Ectodermal cell (in vitro differentiated cells): Measurements from ENCODE around the gene TFAP2B. TPM values are rescaled to one million over a fixed set of nuclear protein-coding genes. Genes with fewer than 3 reads are reported as not detected.

Source experiments
- H3K27ac ChIP-seq: 2 replicates; pipeline ENCODE4 v1.7.0; 2013; ENCODE audit warnings: mild to moderate bottlenecking, low read depth, low read length; ENCODE audit not compliant: insufficient read depth, poor library complexity, severe bottlenecking
- H3K27me3 ChIP-seq: 2 replicates; pipeline ENCODE4 v1.7.0; 2013; ENCODE audit warnings: mild to moderate bottlenecking, low read length; ENCODE audit not compliant: insufficient read depth, control insufficient read depth, poor library complexity, severe bottlenecking
- H3K36me3 ChIP-seq: one replicate; pipeline ENCODE4 v1.7.0; 2013; ENCODE audit warnings: low read length; ENCODE audit not compliant: control insufficient read depth, insufficient read depth
- H3K4me1 ChIP-seq: one replicate; pipeline ENCODE4 v1.7.0; 2013; ENCODE audit warnings: low read length; ENCODE audit not compliant: control insufficient read depth, insufficient read depth
- H3K4me3 ChIP-seq: 2 replicates; pipeline ENCODE4 v1.7.0; 2013; ENCODE audit warnings: low read depth, low read length, control low read depth; ENCODE audit not compliant: insufficient read depth
- H3K9me3 ChIP-seq: 2 replicates; pipeline ENCODE4 v1.7.0; 2013; ENCODE audit warnings: mild to moderate bottlenecking, low read length, moderate library complexity; ENCODE audit not compliant: control insufficient read depth
- WGBS, 2 experiments: methylation state at CpG; one replicate each; pipeline ENCODE4 v1.1.7; 2013; ENCODE audit warnings: missing lambda C conversion rate in 2 of 2; 5-methylcytosine and 5-hydroxymethylcytosine counted together
- polyA plus RNA-seq, 4 experiments: library from polyadenylated mRNA; stranded (reverse); fragments of 50-300 nt; gene quantifications; one replicate each; pipeline ENCODE4 v1.2.3, GENCODE V29; 2013

TFAP2B gene
- 18.1 TPM for polyA plus RNA-seq (2013, experiment 1 of 4)
- polyA plus RNA-seq (2013, experiment 2 of 4), result 15.4 TPM
- 11.5 TPM for polyA plus RNA-seq (2013, experiment 3 of 4)
- 16.3 TPM for polyA plus RNA-seq (2013, experiment 4 of 4)

GRCh38 chr6:50818673-50819072 is at the start of gene TFAP2B:
Gene TFAP2B (plus strand): TSS chr6:50818871. CDS start chr6:50818892, 21 bp downstream.
- no peaks in the 10 kb centered on the region for H3K9me3 ChIP-seq
- H3K27ac ChIP-seq, result no peak within 1 kb of the TSS
- peaks cover 97% of the 10 kb centered on the region for H3K27me3 ChIP-seq
- H3K36me3 ChIP-seq, result no peaks in the 10 kb centered on the region
- peaks cover 28% of the 10 kb centered on the region for H3K4me1 ChIP-seq
- WGBS, 2 experiments, result 7 to 15% methylated on average over 3 to 7 of the region's 7 CpGs
- peak within 1 kb of the TSS; percentile 32 for H3K4me3 ChIP-seq

- H3K27ac ChIP-seq, result no peak overlapping the region
- H3K27me3 ChIP-seq, result no peaks in the 10 kb centered on the region
- no peaks in the 10 kb centered on the region for H3K36me3 ChIP-seq
- no peaks in the 10 kb centered on the region for H3K4me1 ChIP-seq
- no peak overlapping the region for H3K4me3 ChIP-seq
- H3K9me3 ChIP-seq, result no peaks in the 10 kb centered on the region
Observed at GRCh38 chr6:50778696-50779095, 40.0 kb upstream of the TFAP2B start.

GRCh38 chr6:50780382-50780781 is 38.3 kb upstream of the TFAP2B start:
- 90 to 97% methylated on average over 4 to 5 of the region's 5 CpGs for WGBS, 2 experiments
- Histone ChIP-seq H3K9me3 (no peaks in the 10 kb centered on the region), H3K27me3 (no peaks in the 10 kb centered on the region), H3K27ac (no peak overlapping the region), H3K36me3 (no peaks in the 10 kb centered on the region), H3K4me3 (no peak overlapping the region), H3K4me1 (no peaks in the 10 kb centered on the region)

GRCh38 chr6:50785921-50786320 is 32.8 kb upstream of the TFAP2B start:
- no peaks in the 10 kb centered on the region for H3K4me1 ChIP-seq
- no peaks in the 10 kb centered on the region for H3K36me3 ChIP-seq
- H3K9me3 ChIP-seq, result no peaks in the 10 kb centered on the region
- WGBS, 2 experiments, result 80% methylated on average over 1 of the region's 1 CpG
- H3K27ac ChIP-seq, result no peak overlapping the region
- H3K4me3 ChIP-seq, result no peak overlapping the region
- H3K27me3 ChIP-seq, result no peaks in the 10 kb centered on the region

GRCh38 chr6:50791900-50792508 is 26.7 kb upstream of the TFAP2B start:
- no peaks in the 10 kb centered on the region for H3K4me1 ChIP-seq
- no peak overlapping the region for H3K27ac ChIP-seq
- peaks cover 7% of the 10 kb centered on the region for H3K27me3 ChIP-seq
- 10 to 14% methylated on average over 2 to 3 of the region's 3 CpGs for WGBS, 2 experiments
- no peaks in the 10 kb centered on the region for H3K9me3 ChIP-seq
- no peak overlapping the region for H3K4me3 ChIP-seq
- H3K36me3 ChIP-seq, result no peaks in the 10 kb centered on the region

GRCh38 chr6:50792771-50793170 is 25.9 kb upstream of the TFAP2B start:
- 67 to 75% methylated on average over 1 of the region's 1 CpG for WGBS, 2 experiments
- Histone ChIP-seq H3K4me1 (no peaks in the 10 kb centered on the region), H3K9me3 (no peaks in the 10 kb centered on the region), H3K4me3 (no peak overlapping the region), H3K27ac (no peak overlapping the region), H3K36me3 (no peaks in the 10 kb centered on the region), H3K27me3 (peaks cover 7% of the 10 kb centered on the region)

GRCh38 chr6:50795574-50795973 is 23.1 kb upstream of the TFAP2B start:
- H3K27ac ChIP-seq, result no peak overlapping the region
- peaks cover 7% of the 10 kb centered on the region for H3K27me3 ChIP-seq
- 76 to 80% methylated on average over 4 to 5 of the region's 5 CpGs for WGBS, 2 experiments
- no peaks in the 10 kb centered on the region for H3K4me1 ChIP-seq
- no peak overlapping the region for H3K4me3 ChIP-seq
- H3K9me3 ChIP-seq, result no peaks in the 10 kb centered on the region
- H3K36me3 ChIP-seq, result no peaks in the 10 kb centered on the region

- Histone ChIP-seq H3K4me3 (no peak overlapping the region), H3K36me3 (no peaks in the 10 kb centered on the region), H3K9me3 (no peaks in the 10 kb centered on the region), H3K27ac (no peak overlapping the region), H3K27me3 (no peaks in the 10 kb centered on the region), H3K4me1 (no peaks in the 10 kb centered on the region)
Observed at GRCh38 chr6:50804283-50804682, 14.4 kb upstream of the TFAP2B start.

- H3K4me3 ChIP-seq, result no peak overlapping the region
- no peaks in the 10 kb centered on the region for H3K4me1 ChIP-seq
- no peak overlapping the region for H3K27ac ChIP-seq
- H3K36me3 ChIP-seq, result no peaks in the 10 kb centered on the region
- H3K9me3 ChIP-seq, result no peaks in the 10 kb centered on the region
- H3K27me3 ChIP-seq, result no peaks in the 10 kb centered on the region
Observed at GRCh38 chr6:50807035-50807434, 11.6 kb upstream of the TFAP2B start.

- Histone ChIP-seq H3K36me3 (no peaks in the 10 kb centered on the region), H3K4me1 (peaks cover 11% of the 10 kb centered on the region), H3K27ac (no peak overlapping the region), H3K27me3 (peaks cover 72% of the 10 kb centered on the region), H3K9me3 (no peaks in the 10 kb centered on the region), H3K4me3 (peak overlapping the region; percentile 18)
- WGBS, 2 experiments, result 12 to 18% methylated on average over 14 to 16 of the region's 16 CpGs
Observed at GRCh38 chr6:50815436-50816114, 3.1 kb upstream of the TFAP2B start.
